ENCODE measurements around the gene NME3.

Gene NME3

DNA sequence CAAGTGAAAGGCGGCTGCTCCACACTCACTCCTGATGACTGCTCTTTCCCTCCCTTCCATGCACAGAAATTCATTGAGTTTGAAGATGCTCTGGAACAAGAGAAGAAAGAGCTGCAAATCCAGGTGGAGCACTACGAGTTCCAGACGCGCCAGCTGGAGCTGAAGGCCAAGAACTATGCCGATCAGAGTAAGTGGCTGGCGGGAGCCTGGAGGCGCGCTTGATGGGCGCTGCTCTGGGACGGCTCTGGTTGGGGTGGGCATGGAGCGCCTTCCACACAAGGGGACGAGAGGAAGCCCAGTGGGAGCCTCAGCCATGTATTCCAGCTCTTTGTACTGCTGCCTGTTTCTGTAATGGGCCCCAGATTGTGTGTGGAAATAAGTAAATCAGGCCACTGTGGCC, 46.9 kb downstream of the NME3 start:
- no peak for DNase-seq (ENCODE audit: low read depth)

DNA sequence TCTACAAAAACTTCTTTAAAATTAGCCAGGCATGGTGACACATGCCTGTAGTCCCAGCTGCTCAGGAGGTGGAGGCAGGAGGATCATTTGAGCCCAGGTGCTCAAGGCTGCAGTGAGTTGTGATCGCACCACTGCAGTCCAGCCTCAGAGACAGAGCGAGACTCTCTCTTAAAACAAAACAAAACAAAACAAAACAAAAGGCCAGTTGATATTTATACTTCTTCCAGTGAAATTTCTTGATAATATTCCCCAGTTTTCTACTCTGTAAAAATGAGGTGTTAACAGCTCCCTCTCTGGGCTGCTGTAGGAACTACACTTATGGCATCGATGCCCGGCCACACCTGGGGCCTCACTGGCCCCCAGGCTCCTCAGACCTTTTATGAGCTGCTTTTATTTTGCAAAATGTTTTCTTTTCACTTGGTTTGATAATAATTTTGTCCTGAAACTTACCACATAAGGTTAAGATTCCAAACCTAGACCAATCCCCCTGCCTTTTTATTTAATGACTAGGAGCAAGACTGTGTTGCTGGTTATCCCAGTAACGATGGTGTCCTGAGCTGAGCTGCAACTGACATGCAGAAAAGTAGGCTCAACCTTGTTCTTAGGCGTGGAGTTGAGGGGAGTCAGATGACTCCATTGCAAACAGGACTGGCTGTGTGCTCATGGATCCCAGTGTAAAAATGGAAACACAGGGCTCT, 47.7 kb downstream of the NME3 start:
- no peak for DNase-seq (ENCODE audit: low read depth)

DNA sequence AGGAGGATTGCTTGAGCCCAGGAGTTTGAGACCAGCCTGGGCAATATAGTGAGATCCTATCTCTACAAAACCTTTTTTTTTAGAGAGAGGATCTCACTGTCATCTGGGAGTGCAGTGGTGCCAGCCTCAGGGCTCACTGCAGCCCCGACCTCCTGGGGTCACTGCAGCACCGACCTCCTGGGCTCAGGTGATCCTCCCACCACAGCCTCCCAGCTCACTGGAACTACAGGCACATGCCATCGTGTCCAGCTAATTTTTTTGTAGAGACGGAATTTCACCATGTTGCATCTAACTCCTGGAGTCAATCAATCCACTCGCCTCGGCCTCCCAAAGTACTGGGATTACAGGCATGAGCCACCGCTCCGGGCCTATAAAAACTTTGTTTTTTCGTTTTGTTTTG, 50.0 kb downstream of the NME3 start:
- DNase-seq (ENCODE audit: low read depth) = no peak

Measured in fibroblast of gingiva (primary cell).